ENCODE measurements around the gene CATSPER4. TPM values are rescaled to one million over a fixed set of nuclear protein-coding genes. Genes with fewer than 3 reads are reported as not detected.

CATSPER4 gene
- total RNA-seq, 1 donor from 2014 or later, result 0.29 TPM

- Mint-ChIP-seq H3K27me3 (ENCODE audit: low read depth) (peaks cover 2% of the 10 kb centered on the region), H3K36me3 (no peaks in the 10 kb centered on the region), H3K4me1 (peaks cover 37% of the 10 kb centered on the region), H3K4me3 (no peak overlapping the region), H3K9me3 (no peaks in the 10 kb centered on the region), H3K27ac (no peak overlapping the region)
- TF ChIP-seq CTCF (IDR thresholded peaks at IDR 0.05; ENCODE audit: unreplicated experiment), result no peak
- DNase-seq (ENCODE audit: low spot score in 2 of 2, unreplicated experiment in 2 of 2), result no peak
Measured at GRCh38 chr1:26153966-26154532, 36.4 kb upstream of the CATSPER4 start.

GRCh38 chr1:26154750-26155149 is 35.7 kb upstream of the CATSPER4 start:
- Mint-ChIP-seq H3K4me1 (peaks cover 44% of the 10 kb centered on the region), H3K9me3 (no peaks in the 10 kb centered on the region), H3K27me3 (ENCODE audit: low read depth) (peaks cover 2% of the 10 kb centered on the region), H3K4me3 (no peak overlapping the region), H3K27ac (no peak overlapping the region), H3K36me3 (no peaks in the 10 kb centered on the region)
- no peak for TF ChIP-seq CTCF (IDR thresholded peaks at IDR 0.05; ENCODE audit: unreplicated experiment)
- no peak for DNase-seq (ENCODE audit: low spot score in 2 of 2, unreplicated experiment in 2 of 2)

- H3K36me3 Mint-ChIP-seq, result no peaks in the 10 kb centered on the region
- no peak overlapping the region for H3K27ac Mint-ChIP-seq
- H3K9me3 Mint-ChIP-seq, result no peaks in the 10 kb centered on the region
- peaks cover 45% of the 10 kb centered on the region for H3K4me1 Mint-ChIP-seq
- DNase-seq (ENCODE audit: low spot score in 2 of 2, unreplicated experiment in 2 of 2), result no peak
- H3K27me3 Mint-ChIP-seq (ENCODE audit: low read depth), result peaks cover 2% of the 10 kb centered on the region
- no peak overlapping the region for H3K4me3 Mint-ChIP-seq
- TF ChIP-seq CTCF (IDR thresholded peaks at IDR 0.05; ENCODE audit: unreplicated experiment), result no peak
Measured at GRCh38 chr1:26155370-26156284, 34.8 kb upstream of the CATSPER4 start.

GRCh38 chr1:26156285-26157038 is 33.9 kb upstream of the CATSPER4 start:
- H3K27ac Mint-ChIP-seq, result no peak overlapping the region
- DNase-seq (ENCODE audit: low spot score in 2 of 2, unreplicated experiment in 2 of 2), result no peak
- TF ChIP-seq CTCF (IDR thresholded peaks at IDR 0.05; ENCODE audit: unreplicated experiment), result no peak
- H3K9me3 Mint-ChIP-seq, result no peaks in the 10 kb centered on the region
- peaks cover 4% of the 10 kb centered on the region for H3K27me3 Mint-ChIP-seq (ENCODE audit: low read depth)
- H3K4me1 Mint-ChIP-seq, result peaks cover 50% of the 10 kb centered on the region
- peak overlapping the region; percentile 13 for H3K4me3 Mint-ChIP-seq
- H3K36me3 Mint-ChIP-seq, result no peaks in the 10 kb centered on the region

- Mint-ChIP-seq H3K4me3 (peak overlapping the region; percentile 55), H3K4me1 (peaks cover 53% of the 10 kb centered on the region), H3K27me3 (ENCODE audit: low read depth) (peaks cover 6% of the 10 kb centered on the region), H3K27ac (no peak overlapping the region), H3K36me3 (no peaks in the 10 kb centered on the region), H3K9me3 (no peaks in the 10 kb centered on the region)
- TF ChIP-seq CTCF (IDR thresholded peaks at IDR 0.05; ENCODE audit: unreplicated experiment), result no peak
- DNase-seq (ENCODE audit: low spot score in 2 of 2, unreplicated experiment in 2 of 2), result no peak
Measured at GRCh38 chr1:26158271-26158907, 32.0 kb upstream of the CATSPER4 start.

Data from mesothelial cell of epicardium (in vitro differentiated cells).